Activated CD4-positive, alpha-beta T cell treated with anti-CD3 and anti-CD28 coated beads for 1 hour (primary cell): ENCODE results near the gene MSH6.
"Not testable (repeated sequence)": the region's sequence is repeated elsewhere in the genome, so short reads cannot be mapped to it uniquely, and the experiment has no call there.

Experiments used
- DNase-seq: peaks from one replicate; pipeline ENCODE4 v3.0.0-alpha.2; 2020

MSH6 gene

GRCh38 chr2:47849368-47849767, 66.4 kb downstream of the MSH6 start:
- DNase-seq: no peak

- DNase-seq: no peak
These were observed 67.3 kb downstream of the MSH6 start for GRCh38 chr2:47850198-47850597.

- not testable (repeated sequence) for DNase-seq
These were observed 70.3 kb downstream of the MSH6 start for GRCh38 chr2:47853067-47853777.
